ENCODE results near the gene CIAO2B.

DNA sequence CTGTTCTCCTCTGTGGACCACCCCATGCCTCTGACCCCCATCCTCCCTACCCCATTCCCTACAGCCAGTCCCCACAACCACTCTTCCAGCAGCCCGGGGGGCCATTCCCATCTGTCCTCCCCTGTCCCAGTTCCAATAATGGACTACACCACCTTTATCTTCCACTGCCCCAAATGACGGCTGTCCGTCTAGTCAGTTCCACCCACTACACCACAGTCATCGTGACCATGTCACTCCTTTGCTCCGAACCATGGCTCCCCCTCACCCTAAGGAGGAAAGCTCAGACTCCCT, 38.6 kb downstream of the CIAO2B start:
- TF ChIP-seq CTCF (conservative IDR thresholded peaks at IDR 0.05; ENCODE audit: low read depth in 2 of 2), result no peak
- TF ChIP-seq POLR2AphosphoS5 (IDR thresholded peaks at IDR 0.05; ENCODE audit: low read depth), result no peak
- no peak for TF ChIP-seq CREB1 (CRISPR knock-in tag; IDR thresholded peaks at IDR 0.05; ENCODE audit: low read depth)
- no peak for TF ChIP-seq EZH2 (IDR thresholded peaks at IDR 0.05; ENCODE audit: low read depth, unreplicated experiment)
- no peak for TF ChIP-seq EZH2phosphoT487 (IDR thresholded peaks at IDR 0.05; ENCODE audit: unreplicated experiment)
- no peak for TF ChIP-seq JUNB (IDR thresholded peaks at IDR 0.05; ENCODE audit: unreplicated experiment)
- TF ChIP-seq, protein P1, sequence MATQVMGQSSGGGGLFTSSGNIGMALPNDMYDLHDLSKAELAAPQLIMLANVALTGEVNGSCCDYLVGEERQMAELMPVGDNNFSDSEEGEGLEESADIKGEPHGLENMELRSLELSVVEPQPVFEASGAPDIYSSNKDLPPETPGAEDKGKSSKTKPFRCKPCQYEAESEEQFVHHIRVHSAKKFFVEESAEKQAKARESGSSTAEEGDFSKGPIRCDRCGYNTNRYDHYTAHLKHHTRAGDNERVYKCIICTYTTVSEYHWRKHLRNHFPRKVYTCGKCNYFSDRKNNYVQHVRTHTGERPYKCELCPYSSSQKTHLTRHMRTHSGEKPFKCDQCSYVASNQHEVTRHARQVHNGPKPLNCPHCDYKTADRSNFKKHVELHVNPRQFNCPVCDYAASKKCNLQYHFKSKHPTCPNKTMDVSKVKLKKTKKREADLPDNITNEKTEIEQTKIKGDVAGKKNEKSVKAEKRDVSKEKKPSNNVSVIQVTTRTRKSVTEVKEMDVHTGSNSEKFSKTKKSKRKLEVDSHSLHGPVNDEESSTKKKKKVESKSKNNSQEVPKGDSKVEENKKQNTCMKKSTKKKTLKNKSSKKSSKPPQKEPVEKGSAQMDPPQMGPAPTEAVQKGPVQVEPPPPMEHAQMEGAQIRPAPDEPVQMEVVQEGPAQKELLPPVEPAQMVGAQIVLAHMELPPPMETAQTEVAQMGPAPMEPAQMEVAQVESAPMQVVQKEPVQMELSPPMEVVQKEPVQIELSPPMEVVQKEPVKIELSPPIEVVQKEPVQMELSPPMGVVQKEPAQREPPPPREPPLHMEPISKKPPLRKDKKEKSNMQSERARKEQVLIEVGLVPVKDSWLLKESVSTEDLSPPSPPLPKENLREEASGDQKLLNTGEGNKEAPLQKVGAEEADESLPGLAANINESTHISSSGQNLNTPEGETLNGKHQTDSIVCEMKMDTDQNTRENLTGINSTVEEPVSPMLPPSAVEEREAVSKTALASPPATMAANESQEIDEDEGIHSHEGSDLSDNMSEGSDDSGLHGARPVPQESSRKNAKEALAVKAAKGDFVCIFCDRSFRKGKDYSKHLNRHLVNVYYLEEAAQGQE (IDR thresholded peaks at IDR 0.05; ENCODE audit: unreplicated experiment), result no peak
- TF ChIP-seq ZNF331 (CRISPR knock-in tag; IDR thresholded peaks at IDR 0.05; ENCODE audit: low read depth), result no peak

All from GM23338 (cell line).